Fibroblast of mammary gland (primary cell): ENCODE data around the gene CD59.

Experiments used
- DNase-seq: peaks from one replicate; pipeline ENCODE4 v3.0.0-alpha.2; 2010; ENCODE audit warnings: low read depth
- H3K4me3 ChIP-seq: 2 replicates; pipeline ENCODE4 v1.5.1; 2011; ENCODE audit warnings: low read depth, mild to moderate bottlenecking, low read length, moderate library complexity; ENCODE audit not compliant: control insufficient read depth
- TF ChIP-seq, protein P1 (sequence below): conservative IDR thresholded peaks from 2 replicates; pipeline ENCODE4 v1.5.1; 2011; ENCODE audit warnings: low read depth, low read length, inconsistent platforms; ENCODE audit not compliant: control insufficient read depth, insufficient read depth

CD59 gene

DNA sequence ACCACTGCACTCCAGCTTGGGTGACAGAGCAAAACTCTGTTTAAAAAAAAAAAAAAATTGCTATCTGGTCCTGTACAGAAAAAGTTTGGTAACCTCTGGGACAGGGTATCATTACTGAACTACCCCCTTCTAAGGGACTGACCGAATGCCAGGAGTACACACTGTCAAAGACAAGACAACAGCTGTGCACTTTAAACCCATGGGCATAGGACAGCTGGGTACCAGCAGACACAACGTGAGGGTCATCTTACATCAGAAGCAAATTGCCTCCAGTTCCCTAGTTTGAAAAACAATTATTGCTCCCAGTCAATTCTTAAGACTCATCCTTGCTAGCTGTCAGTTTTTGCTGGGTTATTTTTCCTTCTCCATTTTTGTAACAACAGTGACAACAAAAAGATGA is 17.8 kb downstream of the CD59 start:
- no peak for DNase-seq
- TF ChIP-seq, protein P1, sequence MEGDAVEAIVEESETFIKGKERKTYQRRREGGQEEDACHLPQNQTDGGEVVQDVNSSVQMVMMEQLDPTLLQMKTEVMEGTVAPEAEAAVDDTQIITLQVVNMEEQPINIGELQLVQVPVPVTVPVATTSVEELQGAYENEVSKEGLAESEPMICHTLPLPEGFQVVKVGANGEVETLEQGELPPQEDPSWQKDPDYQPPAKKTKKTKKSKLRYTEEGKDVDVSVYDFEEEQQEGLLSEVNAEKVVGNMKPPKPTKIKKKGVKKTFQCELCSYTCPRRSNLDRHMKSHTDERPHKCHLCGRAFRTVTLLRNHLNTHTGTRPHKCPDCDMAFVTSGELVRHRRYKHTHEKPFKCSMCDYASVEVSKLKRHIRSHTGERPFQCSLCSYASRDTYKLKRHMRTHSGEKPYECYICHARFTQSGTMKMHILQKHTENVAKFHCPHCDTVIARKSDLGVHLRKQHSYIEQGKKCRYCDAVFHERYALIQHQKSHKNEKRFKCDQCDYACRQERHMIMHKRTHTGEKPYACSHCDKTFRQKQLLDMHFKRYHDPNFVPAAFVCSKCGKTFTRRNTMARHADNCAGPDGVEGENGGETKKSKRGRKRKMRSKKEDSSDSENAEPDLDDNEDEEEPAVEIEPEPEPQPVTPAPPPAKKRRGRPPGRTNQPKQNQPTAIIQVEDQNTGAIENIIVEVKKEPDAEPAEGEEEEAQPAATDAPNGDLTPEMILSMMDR, result no peak

DNA sequence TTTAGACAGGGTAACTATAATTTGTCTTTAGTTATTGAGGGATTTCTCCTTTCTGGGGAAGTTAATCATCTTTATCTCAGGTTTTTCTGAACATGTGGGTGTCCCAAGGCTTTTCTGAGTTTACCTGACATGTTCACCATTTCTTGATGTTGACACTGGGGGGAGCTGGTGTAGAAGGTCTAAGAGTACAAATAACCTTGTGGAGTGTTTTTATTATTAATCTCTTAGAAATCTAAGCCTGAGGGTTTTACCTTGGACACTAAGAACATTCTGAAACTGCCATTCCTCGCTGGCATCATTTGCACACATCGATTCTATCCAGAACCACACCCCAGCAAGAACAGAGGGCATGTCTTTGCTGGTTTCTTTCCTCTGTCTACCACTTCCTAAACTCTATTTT is 20.0 kb downstream of the CD59 start:
- TF ChIP-seq, protein P1, result peak; percentile 48
- DNase-seq, result peak; percentile 63
- H3K4me3 ChIP-seq, result no peak overlapping the region

More for the DNA sequence above, 17.8 kb downstream of the CD59 start:
- H3K4me3 ChIP-seq, result no peak overlapping the region

DNA sequence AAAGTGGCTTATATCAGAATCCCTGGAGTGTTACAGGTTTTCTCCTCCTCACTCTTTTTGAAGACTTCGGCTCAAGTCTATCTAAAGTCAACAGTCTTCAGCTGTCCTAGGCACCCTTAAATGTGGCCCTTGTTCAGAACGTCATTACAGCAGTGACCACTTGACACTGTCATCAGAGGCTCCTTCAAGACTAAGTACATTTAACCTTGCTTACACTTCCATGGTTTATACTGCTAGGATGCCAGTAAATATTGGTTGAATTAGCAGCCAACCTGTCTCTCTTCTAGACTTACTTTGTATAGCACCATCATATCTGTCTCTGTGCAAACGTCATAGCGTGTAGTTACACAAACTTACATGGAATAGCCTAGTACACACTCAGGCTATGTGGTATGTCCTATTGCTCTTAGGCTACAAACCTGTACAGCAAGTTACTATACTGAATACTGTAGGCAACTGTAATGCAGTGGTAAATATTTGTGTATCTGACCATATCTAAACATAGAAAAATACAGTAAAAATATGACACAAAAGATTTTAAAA is 22.3 kb downstream of the CD59 start:
- TF ChIP-seq, protein P1, result no peak
- no peak for DNase-seq
- H3K4me3 ChIP-seq, result no peak overlapping the region

DNA sequence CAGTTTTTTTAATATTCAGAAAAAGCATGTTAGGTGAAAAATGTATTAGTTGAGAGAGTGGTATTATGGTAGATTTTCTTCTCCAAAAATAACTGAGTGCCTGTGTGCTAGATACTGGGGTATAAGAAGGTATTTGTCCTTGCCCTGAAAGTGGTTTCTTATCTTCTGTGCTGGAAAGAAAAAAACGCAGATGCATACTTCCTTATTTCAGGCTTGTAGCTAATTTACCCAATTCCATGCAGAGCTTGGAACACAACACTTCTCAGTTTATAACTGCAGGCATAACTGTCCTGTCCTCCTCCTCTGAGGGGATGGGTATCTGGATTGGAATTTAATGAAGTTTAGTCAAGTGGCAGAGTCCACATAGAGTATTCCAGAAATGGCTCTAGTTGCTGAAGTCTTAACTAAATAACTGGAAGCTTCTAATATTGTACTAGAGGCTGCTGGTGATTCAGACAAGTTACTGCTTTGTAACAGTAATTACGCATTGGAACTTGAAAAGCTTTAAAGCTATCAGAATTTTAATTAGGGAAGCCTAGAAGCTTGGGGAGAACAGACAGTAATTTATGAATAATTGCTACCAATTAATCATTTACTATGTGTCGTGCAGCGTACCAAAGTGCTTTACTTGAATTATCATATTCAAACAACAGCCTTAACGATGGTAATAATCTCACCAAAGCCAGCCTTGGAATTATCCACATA is 22.9 kb downstream of the CD59 start:
- TF ChIP-seq, protein P1, result no peak
- no peak for DNase-seq
- H3K4me3 ChIP-seq, result no peak overlapping the region

DNA sequence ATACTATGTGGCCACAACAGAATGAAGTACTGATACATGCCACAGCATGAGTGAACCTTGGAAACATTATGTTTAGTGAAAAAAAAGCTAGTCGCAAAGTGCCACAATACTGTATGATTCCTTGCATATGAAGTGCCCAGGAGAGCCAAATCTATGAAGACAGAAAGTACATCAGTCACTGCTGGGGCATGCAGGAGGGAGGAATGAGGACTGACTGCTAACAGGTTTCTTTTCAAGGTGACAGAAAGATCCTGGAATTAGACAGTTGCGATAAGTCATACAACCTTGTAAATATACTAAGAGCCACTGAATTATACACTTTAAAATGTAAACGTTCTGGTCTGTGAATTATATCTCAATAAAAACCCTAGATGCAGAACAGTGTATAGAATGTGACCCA is 23.8 kb downstream of the CD59 start:
- TF ChIP-seq, protein P1, result no peak

DNA sequence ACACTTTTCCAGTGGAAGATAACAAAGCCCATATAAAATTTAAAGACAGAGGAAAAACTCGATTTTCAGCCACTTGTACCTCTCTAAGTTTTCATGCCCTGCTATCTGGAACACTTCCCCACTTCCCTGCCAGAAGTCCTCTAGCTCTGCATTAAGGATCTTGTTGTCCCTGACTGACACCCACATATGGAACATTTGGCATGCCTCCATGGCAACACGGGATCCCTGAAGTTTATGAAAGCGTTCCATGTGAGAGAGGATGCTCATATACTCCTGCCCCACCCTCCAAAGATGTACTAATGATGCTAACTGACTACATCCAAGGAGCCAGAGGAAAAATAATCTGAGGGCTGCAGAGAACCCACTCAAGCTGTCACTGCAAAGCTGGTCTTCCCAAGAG is 26.8 kb downstream of the CD59 start:
- no peak for DNase-seq
- H3K4me3 ChIP-seq, result no peak overlapping the region
- TF ChIP-seq, protein P1, result no peak

More for the DNA sequence above, 23.8 kb downstream of the CD59 start:
- DNase-seq, result no peak
- H3K4me3 ChIP-seq, result no peak overlapping the region
